B cell (primary cell): ENCODE data around the gene TENM4. TPM values are rescaled to one million over a fixed set of nuclear protein-coding genes. Genes with fewer than 3 reads are reported as not detected.

Experiments used
- ATAC-seq: fragments of 200-7000 bp; cut with Tn5 transposase; one replicate; pipeline ENCODE4 v1.10.0; 2021; ENCODE audit warnings: low read depth, mild to moderate bottlenecking, moderate number of reproducible peaks, moderate library complexity
- CTCF ChIA-PET: fragments of 350-600 bp; sonication (Branson Sonifier 250); formaldehyde crosslinking; loops from one replicate; lab custom pipeline; 2021; ENCODE audit warnings: antibody characterized with exemption, inconsistent platforms; lab: Charles Lee
- POLR2A ChIA-PET: fragments of 350-600 bp; sonication (Branson Sonifier 250); formaldehyde crosslinking; loops from one replicate; lab custom pipeline; 2021; ENCODE audit warnings: antibody characterized with exemption; lab: Charles Lee
- DNase-seq: peaks from one replicate; pipeline ENCODE4 v3.0.0; 2013
- H2AFZ ChIP-seq: 2 replicates; pipeline ENCODE4 v1.6.1; 2012; ENCODE audit warnings: mild to moderate bottlenecking, low read depth, low read length; ENCODE audit not compliant: insufficient read depth, poor library complexity, severe bottlenecking
- H3K27ac ChIP-seq, 2 donors: 1 replicate in 1 of 2; 2 replicates in 1 of 2; pipeline ENCODE4 v1.5.1; 2012 to 2013; ENCODE audit warnings: low read length in 2 of 2, mild to moderate bottlenecking in 2 of 2, moderate library complexity in 1 of 2
- H3K27me3 ChIP-seq, 4 experiments: fragments of 200-600 bp in 1 of 4; sonication (generic) in 1 of 4; replicated peaks in 1 of 4; 1 replicate in 2 of 4; 2 replicates in 2 of 4; pipeline versions ENCODE4 v1.6.1 to v1.7.0; 2013 to 2016; ENCODE audit warnings: low read length in 3 of 4, mild to moderate bottlenecking in 2 of 4, mixed read lengths in 1 of 4, moderate library complexity in 1 of 4; ENCODE audit not compliant: insufficient read depth in 4 of 4, control insufficient read depth in 3 of 4; ENCODE audit errors: control extremely low read depth in 1 of 4
- H3K36me3 ChIP-seq, 2 experiments: replicated peaks in 1 of 2; 1 replicate in 1 of 2; 2 replicates in 1 of 2; pipeline versions ENCODE4 v1.6.1 to v1.7.1; 2013; ENCODE audit warnings: low read length in 1 of 2; ENCODE audit not compliant: insufficient read depth in 2 of 2, control insufficient read depth in 1 of 2; ENCODE audit errors: control extremely low read depth in 1 of 2, extremely low read depth in 1 of 2
- H3K4me1 ChIP-seq, 2 donors: fragments of 200-600 bp in 1 of 2; sonication (generic) in 1 of 2; 1 replicate in 1 of 2; 2 replicates in 1 of 2; pipeline versions ENCODE4 v1.5.1 to v1.6.1; 2013 to 2017; ENCODE audit warnings: low read length in 2 of 2; ENCODE audit not compliant: control insufficient read depth in 2 of 2, insufficient read depth in 2 of 2
- H3K4me2 ChIP-seq: replicated peaks from 2 replicates; pipeline ENCODE3; 2012; ENCODE audit warnings: mild to moderate bottlenecking, low read depth, low read length; ENCODE audit not compliant: poor library complexity, severe bottlenecking
- H3K4me3 ChIP-seq, 5 experiments: fragments of 200-600 bp in 1 of 5; sonication (generic) in 1 of 5; 1 replicate in 3 of 5; 2 replicates in 2 of 5; pipeline versions ENCODE4 v1.5.1 to v1.7.0; 2011 to 2016; ENCODE audit warnings: low read length in 4 of 5, mild to moderate bottlenecking in 4 of 5, low read depth in 2 of 5, control low read depth in 1 of 5, moderate library complexity in 1 of 5; ENCODE audit not compliant: insufficient read depth in 1 of 5; ENCODE audit errors: control extremely low read depth in 1 of 5, extremely low read depth in 1 of 5
- H3K79me2 ChIP-seq: fragments of 200-600 bp; sonication (generic); one replicate; pipeline ENCODE4 v1.6.0; 2016; ENCODE audit warnings: low read length; ENCODE audit not compliant: control insufficient read depth, insufficient read depth
- H3K9ac ChIP-seq: fragments of 200-600 bp; sonication (generic); 2 replicates; pipeline ENCODE4 v1.6.1; 2017; ENCODE audit warnings: mild to moderate bottlenecking, low read length, moderate library complexity
- H3K9me3 ChIP-seq, 3 donors: one replicate each; pipeline versions ENCODE4 v1.6.1 to v1.7.1; 2013; ENCODE audit warnings: low read length in 2 of 3; ENCODE audit not compliant: control insufficient read depth in 2 of 3, insufficient read depth in 1 of 3; ENCODE audit errors: control extremely low read depth in 1 of 3
- H4K20me1 ChIP-seq: 2 replicates; pipeline ENCODE4 v1.6.0; 2012; ENCODE audit warnings: mild to moderate bottlenecking, low read length; ENCODE audit not compliant: insufficient read depth, control insufficient read depth, poor library complexity, severe bottlenecking
- H3K27ac Mint-ChIP-seq: one replicate; pipeline ENCODE4 v1.8.0; 2021; ENCODE audit warnings: mixed read lengths
- H3K27me3 Mint-ChIP-seq: one replicate; pipeline ENCODE4 v1.8.0; 2021; ENCODE audit warnings: mixed read lengths
- H3K4me1 Mint-ChIP-seq: one replicate; pipeline ENCODE4 v1.8.0; 2021; ENCODE audit warnings: mixed read lengths
- H3K4me3 Mint-ChIP-seq: one replicate; pipeline ENCODE4 v1.8.0; 2021; ENCODE audit warnings: mixed read lengths
- H3K9me3 Mint-ChIP-seq: one replicate; pipeline ENCODE4 v1.8.0; 2022; ENCODE audit warnings: mixed read lengths; ENCODE audit not compliant: insufficient read depth
- EZH2 ChIP-seq: IDR thresholded peaks from 2 replicates; pipeline ENCODE4 v1.6.1; 2012; ENCODE audit warnings: borderline replicate concordance, low read depth, mild to moderate bottlenecking, moderate library complexity, low read length; ENCODE audit not compliant: insufficient read depth, poor library complexity, severe bottlenecking
- WGBS: methylation state at CpG from one replicate; pipeline ENCODE4 v1.1.5; 2013; ENCODE audit warnings: missing lambda C conversion rate; ENCODE audit not compliant: insufficient coverage; 5-methylcytosine and 5-hydroxymethylcytosine counted together
- intact Hi-C: fragments of 100-400 bp; cut with micrococcal nuclease; formaldehyde crosslinking; loops from one replicate; pipeline ENCODE4 v1.10.0; 2022
- polyA plus RNA-seq: library from polyadenylated mRNA; depleted of rRNA; stranded (reverse); fragments of >200 nt; gene quantifications from 2 replicates; pipeline ENCODE4 v1.2.3, GENCODE V29; 2012
- total RNA-seq, 2 donors: library from RNA; stranded (reverse); fragments of 120-200 nt in 1 of 2; gene quantifications; 1 replicate in 1 of 2; 2 replicates in 1 of 2; pipeline versions ENCODE4 v1.2.3 to v1.2.4, GENCODE V29; 2013 to 2022
- TF ChIP-seq, protein P1 (sequence below): fragments of 200-600 bp; IDR thresholded peaks from one replicate; pipeline ENCODE4 v1.8.0; 2022; ENCODE audit warnings: antibody characterized with exemption, mild to moderate bottlenecking

TENM4 gene
- total and polyA plus RNA-seq, 2 donors (not counting 1 experiment from before 2014, with no cell fraction given) = 0.09 to 5.7 TPM

DNA sequence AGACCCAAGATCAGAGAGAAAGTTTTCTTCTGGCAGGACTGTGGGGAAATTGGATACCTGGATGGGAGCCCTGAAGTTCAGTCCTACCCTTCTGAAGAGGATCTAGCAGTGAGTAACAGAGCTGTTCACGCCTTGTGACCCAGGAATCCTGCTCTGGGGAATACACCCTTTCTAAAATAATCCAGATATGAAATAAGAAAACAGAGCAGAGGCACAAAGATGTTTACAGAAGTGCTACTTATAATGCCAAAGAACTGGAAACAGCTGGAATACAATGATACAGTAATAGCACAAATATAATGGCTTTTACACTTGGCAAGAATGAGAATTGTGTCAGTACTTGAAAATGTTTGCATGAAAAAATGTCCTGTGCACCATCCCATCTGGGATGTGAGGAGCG, 562.2 kb downstream of the TENM4 start:
- Mint-ChIP-seq H3K9me3 (peaks cover 2% of the 10 kb centered on the region), H3K4me1 (no peaks in the 10 kb centered on the region), H3K4me3 (no peak overlapping the region), H3K27me3 (no peaks in the 10 kb centered on the region), H3K27ac (no peak overlapping the region)
- ATAC-seq = no peak
- Histone ChIP-seq H2AFZ (no peak overlapping the region), H3K4me3 (no peak overlapping the region), H3K9ac (no peak overlapping the region), H3K4me1 (no peaks in the 10 kb centered on the region), H3K79me2 (no peaks in the 10 kb centered on the region), H3K36me3 (no peaks in the 10 kb centered on the region), H4K20me1 (no peaks in the 10 kb centered on the region), H3K27ac (no peak overlapping the region), H3K4me2 (no peak overlapping the region), H3K9me3 (peaks cover 0 to 14% (median 0%) of the 10 kb centered on the region in 3 donors), H3K27me3 (no peaks in the 10 kb centered on the region)
- intact Hi-C loops = no loop called here
- DNase-seq = no peak
- POLR2A ChIA-PET = no interaction called here
- WGBS = 100% methylated on average over 2 of the region's 2 CpGs
- TF ChIP-seq EZH2 = no peak
- TF ChIP-seq, protein P1, sequence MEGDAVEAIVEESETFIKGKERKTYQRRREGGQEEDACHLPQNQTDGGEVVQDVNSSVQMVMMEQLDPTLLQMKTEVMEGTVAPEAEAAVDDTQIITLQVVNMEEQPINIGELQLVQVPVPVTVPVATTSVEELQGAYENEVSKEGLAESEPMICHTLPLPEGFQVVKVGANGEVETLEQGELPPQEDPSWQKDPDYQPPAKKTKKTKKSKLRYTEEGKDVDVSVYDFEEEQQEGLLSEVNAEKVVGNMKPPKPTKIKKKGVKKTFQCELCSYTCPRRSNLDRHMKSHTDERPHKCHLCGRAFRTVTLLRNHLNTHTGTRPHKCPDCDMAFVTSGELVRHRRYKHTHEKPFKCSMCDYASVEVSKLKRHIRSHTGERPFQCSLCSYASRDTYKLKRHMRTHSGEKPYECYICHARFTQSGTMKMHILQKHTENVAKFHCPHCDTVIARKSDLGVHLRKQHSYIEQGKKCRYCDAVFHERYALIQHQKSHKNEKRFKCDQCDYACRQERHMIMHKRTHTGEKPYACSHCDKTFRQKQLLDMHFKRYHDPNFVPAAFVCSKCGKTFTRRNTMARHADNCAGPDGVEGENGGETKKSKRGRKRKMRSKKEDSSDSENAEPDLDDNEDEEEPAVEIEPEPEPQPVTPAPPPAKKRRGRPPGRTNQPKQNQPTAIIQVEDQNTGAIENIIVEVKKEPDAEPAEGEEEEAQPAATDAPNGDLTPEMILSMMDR = no peak
- CTCF ChIA-PET = no interaction called here

DNA sequence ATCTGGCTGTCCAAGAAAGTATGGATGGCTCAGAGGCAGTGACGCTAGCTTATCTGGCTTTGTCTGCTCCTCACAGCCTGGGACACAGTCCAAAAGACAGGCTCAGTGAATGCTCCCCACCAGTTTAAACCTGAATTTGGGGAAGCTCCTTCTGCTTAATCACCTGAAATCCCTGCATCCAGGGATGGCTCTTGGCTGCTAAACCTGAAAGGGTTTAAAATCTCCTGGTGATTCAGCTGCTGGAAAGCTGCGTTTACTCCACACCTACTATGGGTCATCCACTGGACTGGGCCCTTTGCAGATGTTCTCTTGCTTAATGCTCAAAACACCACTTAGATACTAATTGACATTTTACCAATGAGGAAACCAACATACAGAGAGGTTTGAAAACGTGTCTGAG, 564.2 kb downstream of the TENM4 start:
- no peaks in the 10 kb centered on the region for H3K27me3 Mint-ChIP-seq
- H3K27ac ChIP-seq = no peak overlapping the region
- H3K4me1 ChIP-seq = no peaks in the 10 kb centered on the region
- H3K27ac Mint-ChIP-seq = no peak overlapping the region
- DNase-seq = no peak
- H3K9me3 Mint-ChIP-seq = peaks cover 2% of the 10 kb centered on the region
- no peaks in the 10 kb centered on the region for H3K27me3 ChIP-seq
- TF ChIP-seq, protein P1 = no peak
- no peak for TF ChIP-seq EZH2
- WGBS = 78% methylated on average over 2 of the region's 3 CpGs
- ChIA-PET POLR2A (no interaction called here), CTCF (no interaction called here)
- no peak overlapping the region for H3K4me3 Mint-ChIP-seq
- no peak overlapping the region for H3K9ac ChIP-seq
- intact Hi-C loops = no loop called here
- H3K4me1 Mint-ChIP-seq = no peaks in the 10 kb centered on the region
- H3K79me2 ChIP-seq = no peaks in the 10 kb centered on the region
- H3K4me3 ChIP-seq = no peak overlapping the region
- H4K20me1 ChIP-seq = no peaks in the 10 kb centered on the region
- no peaks in the 10 kb centered on the region for H3K36me3 ChIP-seq
- H3K9me3 ChIP-seq = peaks cover 0 to 14% (median 0%) of the 10 kb centered on the region in 3 donors
- no peak overlapping the region for H3K4me2 ChIP-seq
- no peak overlapping the region for H2AFZ ChIP-seq
- no peak for ATAC-seq
